ENCODE measurements around the gene SCYGR2. TPM values are rescaled to one million over a fixed set of nuclear protein-coding genes. Genes with fewer than 3 reads are reported as not detected.

The SCYGR2 gene
- total and polyA plus RNA-seq, 10 donors: not detected

DNA sequence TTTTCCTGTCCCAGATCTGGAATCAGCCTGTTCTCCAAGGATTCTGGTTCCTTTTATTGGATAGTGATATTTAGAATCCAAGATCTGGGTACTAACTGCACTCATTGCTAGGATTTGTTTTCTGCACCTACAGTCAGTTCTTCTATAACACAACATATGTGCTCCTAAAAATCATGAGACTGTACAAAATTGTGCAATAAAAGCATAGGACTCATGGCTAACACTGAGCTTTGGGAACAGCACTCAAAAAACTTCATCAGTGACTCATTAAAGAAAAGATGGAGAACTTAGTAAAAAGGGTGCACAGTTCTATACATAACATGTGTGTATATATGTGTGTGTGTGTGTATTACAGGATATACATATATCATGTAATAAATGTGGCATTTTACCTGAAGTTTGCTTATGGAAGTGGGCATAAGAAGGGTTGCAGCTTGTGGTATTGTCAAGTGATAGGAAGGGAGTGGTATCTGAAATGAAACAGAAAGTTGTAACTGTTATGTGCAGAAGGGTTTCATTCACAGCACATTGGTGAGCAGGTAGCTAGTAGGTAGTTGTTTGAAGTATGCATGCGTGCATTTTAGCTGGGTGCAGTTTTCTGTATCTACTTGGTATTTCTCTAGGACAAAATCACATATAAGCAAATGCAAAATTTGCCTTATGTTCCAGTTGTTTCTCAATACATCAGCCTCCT lies 5.9 kb upstream of the SCYGR2 start:
- no peak overlapping the region for H3K27ac ChIP-seq
- intact Hi-C loops (cut with DNase I; ENCODE audit: low total_unique reads): no loop called here
- WGBS, 5 donors: 76 to 96% (median 88%) methylated on average over 1 of the region's 1 CpG
- H3K4me3 ChIP-seq: no peak overlapping the region
- peaks cover 0 to 12% (median 0%) of the 10 kb centered on the region in 8 donors for H3K9me3 ChIP-seq
- H3K36me3 ChIP-seq: no peaks in the 10 kb centered on the region
- H3K27me3 ChIP-seq (replicated peaks in 1 of 7): peaks cover 0 to 36% (median 0%) of the 10 kb centered on the region in 7 donors
- no peaks in the 10 kb centered on the region for H3K4me1 ChIP-seq
- TF ChIP-seq POLR2A (IDR thresholded peaks at IDR 0.05): no peak
- TF ChIP-seq, protein P1, sequence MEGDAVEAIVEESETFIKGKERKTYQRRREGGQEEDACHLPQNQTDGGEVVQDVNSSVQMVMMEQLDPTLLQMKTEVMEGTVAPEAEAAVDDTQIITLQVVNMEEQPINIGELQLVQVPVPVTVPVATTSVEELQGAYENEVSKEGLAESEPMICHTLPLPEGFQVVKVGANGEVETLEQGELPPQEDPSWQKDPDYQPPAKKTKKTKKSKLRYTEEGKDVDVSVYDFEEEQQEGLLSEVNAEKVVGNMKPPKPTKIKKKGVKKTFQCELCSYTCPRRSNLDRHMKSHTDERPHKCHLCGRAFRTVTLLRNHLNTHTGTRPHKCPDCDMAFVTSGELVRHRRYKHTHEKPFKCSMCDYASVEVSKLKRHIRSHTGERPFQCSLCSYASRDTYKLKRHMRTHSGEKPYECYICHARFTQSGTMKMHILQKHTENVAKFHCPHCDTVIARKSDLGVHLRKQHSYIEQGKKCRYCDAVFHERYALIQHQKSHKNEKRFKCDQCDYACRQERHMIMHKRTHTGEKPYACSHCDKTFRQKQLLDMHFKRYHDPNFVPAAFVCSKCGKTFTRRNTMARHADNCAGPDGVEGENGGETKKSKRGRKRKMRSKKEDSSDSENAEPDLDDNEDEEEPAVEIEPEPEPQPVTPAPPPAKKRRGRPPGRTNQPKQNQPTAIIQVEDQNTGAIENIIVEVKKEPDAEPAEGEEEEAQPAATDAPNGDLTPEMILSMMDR (IDR thresholded peaks at IDR 0.05 in 8 of 11, conservative IDR thresholded peaks at IDR 0.05 in 3 of 11): no peak
- TF ChIP-seq POLR2AphosphoS5 (IDR thresholded peaks at IDR 0.05): no peak
- no peak for DNase-seq

DNA sequence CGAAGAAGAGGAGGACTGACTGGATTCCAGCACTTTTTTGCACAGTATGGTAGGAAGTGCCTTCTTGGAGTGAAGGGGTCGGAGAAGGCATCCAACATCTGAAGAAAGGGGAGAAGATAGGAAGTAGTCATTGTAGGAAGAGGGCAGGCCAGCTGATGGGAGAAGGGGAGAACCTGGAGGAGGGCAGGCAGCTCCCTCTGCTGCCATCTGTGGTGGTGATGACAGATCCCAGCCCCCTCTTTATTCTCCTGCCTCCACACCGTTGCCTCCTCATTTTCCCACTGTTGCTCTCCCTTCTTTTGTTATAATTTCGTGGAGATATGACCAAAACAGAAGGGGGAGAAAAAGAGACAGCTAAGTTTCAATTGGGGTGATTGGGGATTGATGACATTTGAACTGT lies 2.9 kb upstream of the SCYGR2 start:
- H3K27me3 ChIP-seq (replicated peaks in 1 of 7): peaks cover 0 to 43% (median 0%) of the 10 kb centered on the region in 7 donors
- intact Hi-C loops (cut with DNase I; ENCODE audit: low total_unique reads): no loop called here
- TF ChIP-seq POLR2AphosphoS5 (IDR thresholded peaks at IDR 0.05) (no peak), POLR2A (IDR thresholded peaks at IDR 0.05) (no peak)
- TF ChIP-seq, protein P1 (IDR thresholded peaks at IDR 0.05 in 8 of 11, conservative IDR thresholded peaks at IDR 0.05 in 3 of 11): no peak
- no peaks in the 10 kb centered on the region for H3K9me3 ChIP-seq
- WGBS, 5 donors: 40 to 74% (median 55%) methylated on average over 3 to 4 of the region's 4 CpGs
- no peak overlapping the region for H3K4me3 ChIP-seq
- H3K4me1 ChIP-seq: no peaks in the 10 kb centered on the region
- H3K27ac ChIP-seq: no peak overlapping the region
- no peak for DNase-seq
- no peaks in the 10 kb centered on the region for H3K36me3 ChIP-seq

DNA sequence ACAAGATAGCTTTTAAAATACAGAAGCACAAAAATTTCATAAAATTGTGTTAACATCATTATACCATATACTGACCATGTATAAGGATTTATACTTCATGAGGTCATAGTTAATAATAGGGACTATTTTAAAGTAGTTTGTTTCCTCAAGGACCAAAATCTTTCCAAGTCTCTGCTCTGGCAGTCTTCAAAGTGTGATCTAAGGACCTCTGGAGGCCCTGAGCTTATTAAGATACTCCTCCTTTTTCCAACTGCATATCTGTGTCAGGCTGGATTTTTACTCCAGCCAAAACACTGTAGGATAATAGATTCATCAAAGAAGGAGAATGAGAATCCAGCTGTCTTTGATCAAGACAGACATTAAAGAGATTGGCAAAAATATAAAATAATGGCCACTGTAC lies 1.7 kb upstream of the SCYGR2 start:
- TF ChIP-seq POLR2A (IDR thresholded peaks at IDR 0.05) (no peak), POLR2AphosphoS5 (IDR thresholded peaks at IDR 0.05) (no peak)
- TF ChIP-seq, protein P1 (IDR thresholded peaks at IDR 0.05 in 8 of 11, conservative IDR thresholded peaks at IDR 0.05 in 3 of 11): no peak
- no peaks in the 10 kb centered on the region for H3K9me3 ChIP-seq
- H3K36me3 ChIP-seq: no peaks in the 10 kb centered on the region
- DNase-seq: no peak
- H3K27me3 ChIP-seq (replicated peaks in 1 of 7): peaks cover 0 to 37% (median 0%) of the 10 kb centered on the region in 7 donors
- H3K27ac ChIP-seq: no peak overlapping the region
- H3K4me3 ChIP-seq: no peak overlapping the region
- intact Hi-C loops (cut with DNase I; ENCODE audit: low total_unique reads): no loop called here
- no peaks in the 10 kb centered on the region for H3K4me1 ChIP-seq

DNA sequence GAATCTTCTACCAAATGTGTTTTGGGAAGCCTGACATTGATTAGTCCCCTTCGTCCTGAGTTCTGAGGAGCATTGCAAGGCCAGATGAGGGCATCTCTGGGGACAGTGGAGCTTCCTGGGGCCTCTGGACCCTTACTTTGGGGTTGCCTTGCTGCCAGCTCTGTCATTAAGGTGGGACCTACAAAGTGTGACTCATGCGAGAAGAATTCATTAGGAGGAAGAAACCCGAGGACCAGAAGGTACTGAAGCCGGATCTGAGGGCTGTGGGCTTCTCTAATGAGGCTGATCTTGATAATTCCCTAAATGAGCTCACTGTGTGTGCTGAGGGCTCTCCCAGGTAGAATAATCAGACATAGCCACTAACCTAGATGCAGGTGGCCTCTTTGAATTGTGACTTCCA lies 695 bp upstream of the SCYGR2 start:
- Histone ChIP-seq H3K27ac (no peak overlapping the region), H3K36me3 (no peaks in the 10 kb centered on the region), H3K4me1 (no peaks in the 10 kb centered on the region), H3K27me3 (replicated peaks in 1 of 7) (peaks cover 0 to 37% (median 0%) of the 10 kb centered on the region in 7 donors), H3K4me3 (no peak overlapping the region), H3K9me3 (no peaks in the 10 kb centered on the region)
- TF ChIP-seq, protein P1 (IDR thresholded peaks at IDR 0.05 in 8 of 11, conservative IDR thresholded peaks at IDR 0.05 in 3 of 11): no peak
- TF ChIP-seq POLR2A (IDR thresholded peaks at IDR 0.05) (no peak), POLR2AphosphoS5 (IDR thresholded peaks at IDR 0.05) (no peak)
- intact Hi-C loops (cut with DNase I; ENCODE audit: low total_unique reads): no loop called here
- 78 to 88% (median 85%) methylated on average over 4 of the region's 4 CpGs for WGBS, 5 donors
- DNase-seq: no peak

All from spleen (tissue), 11 donors.